Astrocyte of the cerebellum (primary cell): ENCODE results near the gene ABCA13.

ENCODE experiments used
- DNase-seq: peaks from one replicate; pipeline ENCODE4 v3.0.0-alpha.2; 2011; ENCODE audit warnings: low read depth
- H3K4me3 ChIP-seq: 2 replicates; pipeline ENCODE4 v1.5.1; 2011; ENCODE audit warnings: mild to moderate bottlenecking, low read depth, low read length, moderate library complexity
- CTCF ChIP-seq: IDR thresholded peaks from 2 replicates; pipeline ENCODE4 v1.5.1; 2012; ENCODE audit warnings: low read length, low read depth, moderate library complexity, mild to moderate bottlenecking; ENCODE audit errors: missing control alignments
- in situ Hi-C: cut with HindIII; loops from 2 replicates; pipeline ENCODE4 v1.10.0; 2017; ENCODE audit warnings: low sequenced_read_pairs

ABCA13 gene

GRCh38 chr7:48660306-48660870 is 489.1 kb downstream of the ABCA13 start:
- in situ Hi-C loops: no loop called here
- H3K4me3 ChIP-seq: no peak overlapping the region
- no peak for TF ChIP-seq CTCF
- no peak for DNase-seq

- H3K4me3 ChIP-seq: no peak overlapping the region
- no peak for TF ChIP-seq CTCF
- no peak for DNase-seq
- in situ Hi-C loops: no loop called here
Observed at GRCh38 chr7:48664241-48664640, 493.0 kb downstream of the ABCA13 start.

- TF ChIP-seq CTCF: no peak
- in situ Hi-C loops: no loop called here
- H3K4me3 ChIP-seq: no peak overlapping the region
- DNase-seq: no peak
Observed at GRCh38 chr7:48665353-48666135, 494.3 kb downstream of the ABCA13 start.

- DNase-seq: no peak
- in situ Hi-C loops: no loop called here
- no peak overlapping the region for H3K4me3 ChIP-seq
- TF ChIP-seq CTCF: no peak
Observed at GRCh38 chr7:48667407-48667806, 496.1 kb downstream of the ABCA13 start.

GRCh38 chr7:48671656-48672055 is 500.4 kb downstream of the ABCA13 start:
- no peak for TF ChIP-seq CTCF
- DNase-seq: no peak
- no peak overlapping the region for H3K4me3 ChIP-seq
- in situ Hi-C loops: no loop called here

- in situ Hi-C loops: loop anchor here (5.0 kb wide), 1 partner anchor 76 kb away; no protein-coding TSS in a partner anchor
- H3K4me3 ChIP-seq: no peak overlapping the region
- TF ChIP-seq CTCF: no peak
- no peak for DNase-seq
Observed at GRCh38 chr7:48681006-48681405, 509.7 kb downstream of the ABCA13 start.
